Cerebellar nuclear complex (tissue), 1 donor: ENCODE data around the gene LCN6.
"Not testable (repeated sequence)": the region's sequence is repeated elsewhere in the genome, so short reads cannot be mapped to it uniquely, and the experiment has no call there.

Experiments used
- DNase-seq, 2 experiments: peaks; one replicate each; lab custom pipeline; 2025; lab: John Stamatoyannopoulos, UW

LCN6 gene, protein sequence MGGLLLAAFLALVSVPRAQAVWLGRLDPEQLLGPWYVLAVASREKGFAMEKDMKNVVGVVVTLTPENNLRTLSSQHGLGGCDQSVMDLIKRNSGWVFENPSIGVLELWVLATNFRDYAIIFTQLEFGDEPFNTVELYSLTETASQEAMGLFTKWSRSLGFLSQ

DNA sequence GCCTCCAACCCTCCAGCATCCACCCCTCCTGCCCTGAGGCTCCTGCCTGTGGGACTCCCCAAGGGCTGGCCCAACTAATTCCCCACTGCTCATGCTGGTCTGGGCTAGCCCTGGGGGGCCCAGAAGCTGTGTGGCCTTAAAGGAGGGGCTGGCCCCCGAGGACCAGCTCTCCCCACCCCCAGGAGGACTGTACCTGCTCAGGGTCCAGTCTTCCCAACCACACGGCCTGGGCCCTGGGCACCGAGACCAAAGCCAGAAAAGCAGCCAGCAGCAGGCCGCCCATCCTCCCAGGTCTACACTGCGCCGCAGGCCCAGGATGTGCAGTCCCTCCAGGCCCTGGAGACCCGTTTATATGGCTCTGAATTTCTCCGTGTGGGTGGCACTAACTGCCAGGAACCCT, at the start of gene LCN6:
LCN6 (minus strand) TSS at position 325 of the 400 bp plus-strand sequence; CDS start at position 283, 42 bp downstream.
- no peak for DNase-seq

DNA sequence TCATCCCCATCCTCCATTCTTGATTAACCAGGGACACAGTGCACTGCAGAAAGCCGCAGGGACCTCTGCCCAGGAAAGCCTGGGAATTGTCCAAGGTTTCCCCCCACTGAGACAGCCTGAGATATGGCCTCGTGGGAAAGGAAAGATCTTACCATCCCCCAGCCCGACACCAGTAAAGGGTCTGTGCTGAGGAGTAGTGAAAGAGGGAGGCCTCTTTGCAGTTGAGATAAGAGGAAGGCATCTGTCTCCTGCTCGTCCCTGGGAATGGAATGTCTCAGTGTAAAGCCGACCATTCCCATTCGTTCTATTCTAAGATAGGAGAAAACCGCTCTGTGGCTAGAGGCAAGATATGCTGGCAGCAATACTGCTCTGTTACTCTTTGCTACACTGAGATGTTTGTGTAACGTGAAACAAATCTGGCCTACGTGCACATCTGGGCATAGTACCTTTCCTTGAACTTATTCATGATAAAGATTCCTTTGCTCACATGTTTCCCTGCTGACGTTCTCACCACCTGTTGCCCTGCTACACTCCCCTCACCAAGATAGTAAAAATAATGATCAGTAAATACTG, 48.5 kb upstream of the LCN6 start:
- DNase-seq, result not testable (repeated sequence)

DNA sequence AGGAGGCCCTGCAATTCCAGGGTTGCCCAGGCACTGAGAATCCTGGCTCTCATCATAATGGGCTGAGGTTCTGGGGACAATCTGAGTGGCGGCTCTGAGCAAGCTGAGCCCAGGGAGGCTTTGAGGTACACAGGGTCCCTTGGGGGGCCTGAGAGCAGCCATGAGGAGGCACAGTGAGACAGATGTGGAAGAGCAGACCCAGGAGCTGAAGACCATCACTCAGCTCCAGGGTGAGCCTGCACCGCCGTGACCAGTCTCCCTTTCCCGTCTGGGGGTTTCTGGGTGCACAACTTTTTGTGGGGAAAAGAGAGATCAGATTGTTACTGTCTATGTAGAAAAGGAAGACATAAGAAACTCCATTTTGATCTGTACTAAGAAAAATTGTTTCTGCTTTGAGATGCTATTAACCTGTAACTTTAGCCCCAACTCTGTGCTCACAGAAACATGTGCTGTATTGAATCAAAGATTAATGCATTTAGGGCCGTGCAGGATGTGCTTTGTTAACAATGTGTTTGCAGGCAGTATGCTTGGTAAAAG, 48.0 kb upstream of the LCN6 start, which contains the start of gene CCDC183:
CCDC183 (plus strand) TSS at position 101 of the 537 bp plus-strand sequence; CDS start at position 161, 60 bp downstream.
- no peak for DNase-seq

DNA sequence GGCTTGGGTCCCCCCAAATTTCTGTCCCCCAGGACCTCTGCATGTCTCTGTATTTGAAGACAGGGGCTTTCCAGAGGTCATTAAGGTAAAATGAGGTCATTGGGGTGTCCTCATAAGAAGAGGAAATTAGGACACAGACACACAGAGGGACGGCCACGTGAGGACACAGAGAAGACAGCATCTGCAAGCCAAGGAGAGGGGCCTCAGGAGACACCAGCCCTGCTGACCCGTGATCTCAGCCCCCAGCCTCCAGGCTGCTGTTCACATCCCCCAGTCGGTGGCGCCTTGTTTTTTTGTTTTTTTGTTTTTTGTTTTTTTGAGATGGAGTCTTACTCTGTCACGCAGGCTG, 46.6 kb upstream of the LCN6 start:
- no peak for DNase-seq

DNA sequence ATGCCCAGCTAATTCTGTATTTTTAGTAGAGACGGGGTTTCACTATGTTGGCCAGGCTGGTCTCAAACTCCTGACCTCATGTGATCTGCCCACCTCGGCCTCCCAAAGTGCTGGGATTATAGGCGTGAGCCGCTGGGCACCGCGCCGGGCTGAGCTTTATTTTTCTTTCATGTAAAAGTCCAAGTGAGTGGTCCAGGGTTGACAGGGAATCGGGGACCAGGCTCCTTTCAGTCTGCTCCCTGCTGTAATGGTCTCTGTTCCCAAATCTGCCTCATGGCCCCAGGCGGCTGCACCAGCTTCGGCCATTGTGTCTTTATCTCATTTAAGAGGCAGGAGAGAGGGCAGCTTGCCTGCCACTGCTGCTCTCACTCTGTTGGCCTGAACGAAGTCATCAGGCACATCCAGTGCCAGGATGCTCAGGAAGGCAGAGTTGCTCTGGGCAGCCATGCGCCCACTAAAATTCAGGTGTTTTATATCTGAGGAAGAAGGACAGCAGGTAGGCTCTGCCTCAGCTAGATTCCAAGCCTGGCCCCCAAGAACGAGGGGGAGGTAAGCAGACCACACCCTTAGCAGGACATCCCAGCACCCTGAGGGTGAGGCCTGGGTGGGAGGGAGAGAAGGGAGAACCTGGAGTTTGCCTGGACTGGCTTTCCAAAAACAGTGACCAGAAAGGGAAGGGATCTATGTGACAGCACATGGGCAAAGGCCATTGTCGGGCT, 46.1 kb upstream of the LCN6 start:
- no peak for DNase-seq

DNA sequence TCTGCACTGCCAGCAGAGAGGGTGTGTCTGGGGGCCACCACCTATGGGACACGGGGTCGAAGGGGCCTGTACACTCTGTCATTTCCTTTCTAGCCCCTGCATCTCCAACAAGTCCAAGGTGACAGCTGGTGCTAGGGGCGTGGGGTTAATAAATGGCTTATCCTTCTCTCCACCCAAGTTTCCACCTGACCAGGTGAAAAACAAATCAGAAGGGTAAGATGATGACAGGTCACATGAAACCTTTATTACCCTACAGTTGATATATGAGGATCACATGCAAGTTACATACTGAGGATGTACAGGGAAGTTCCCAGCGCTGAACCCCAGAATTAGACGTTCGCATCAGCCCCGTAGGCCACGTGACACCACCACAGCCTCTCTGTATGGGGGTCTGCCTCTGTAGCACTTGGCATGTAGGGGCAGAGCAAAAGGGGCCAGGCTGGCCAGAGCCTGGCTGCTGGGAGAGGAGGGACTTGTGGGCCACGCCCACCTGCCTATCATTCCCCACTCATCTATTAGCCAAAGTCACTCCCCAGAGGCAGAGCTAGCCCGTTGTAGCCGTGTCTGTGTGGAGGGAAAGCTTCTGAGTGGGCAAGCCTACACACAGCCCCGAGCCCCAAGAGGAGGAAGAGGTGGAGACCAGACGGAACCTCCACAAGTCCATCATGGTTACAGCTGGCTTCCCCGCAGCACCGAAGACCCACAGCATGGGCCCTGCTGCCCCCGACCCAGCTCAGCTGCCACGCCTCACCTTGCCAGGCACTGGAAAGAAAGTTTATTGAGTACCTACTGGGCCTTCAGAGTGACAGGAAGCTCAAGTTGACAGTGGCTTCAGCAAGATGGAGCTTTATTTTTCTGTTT, 45.0 kb upstream of the LCN6 start:
- DNase-seq, result no peak

DNA sequence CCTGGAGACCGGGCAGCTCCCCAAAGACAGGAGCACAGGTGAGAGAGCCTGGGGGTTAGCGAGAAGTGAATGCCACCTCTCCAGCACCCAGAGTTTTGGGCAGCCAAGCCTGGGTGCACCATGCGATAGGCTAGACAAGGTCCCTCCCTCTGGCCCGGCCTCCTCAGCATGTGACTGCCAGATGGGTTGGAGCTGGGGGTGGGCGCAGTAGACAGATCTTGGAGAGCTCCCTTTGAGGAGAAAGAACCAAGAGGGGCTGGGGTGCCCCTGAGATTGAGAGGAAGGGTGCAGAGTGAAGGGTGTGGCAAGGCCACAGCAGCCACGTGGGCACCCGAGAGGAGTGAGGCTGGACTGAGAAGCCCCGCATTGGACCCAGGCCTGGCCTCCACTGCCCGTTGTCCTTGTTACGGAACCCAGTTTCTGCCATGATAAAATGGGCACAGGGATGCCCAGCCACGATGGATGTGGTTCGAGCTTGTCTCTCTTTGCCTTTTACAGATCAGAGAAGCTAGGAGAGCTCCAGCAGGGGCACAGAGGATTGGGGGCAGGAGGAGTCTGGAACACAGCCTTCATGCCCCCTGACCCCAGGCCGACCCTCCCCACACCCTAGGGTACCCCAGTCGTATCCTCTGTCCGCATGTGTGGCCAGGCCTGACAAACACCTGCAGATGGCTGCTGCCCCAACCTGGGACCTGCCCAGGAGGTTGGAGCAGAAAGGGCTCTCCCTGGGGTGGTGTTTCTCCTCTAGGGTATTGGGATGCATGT, 44.2 kb upstream of the LCN6 start:
- DNase-seq, result no peak

DNA sequence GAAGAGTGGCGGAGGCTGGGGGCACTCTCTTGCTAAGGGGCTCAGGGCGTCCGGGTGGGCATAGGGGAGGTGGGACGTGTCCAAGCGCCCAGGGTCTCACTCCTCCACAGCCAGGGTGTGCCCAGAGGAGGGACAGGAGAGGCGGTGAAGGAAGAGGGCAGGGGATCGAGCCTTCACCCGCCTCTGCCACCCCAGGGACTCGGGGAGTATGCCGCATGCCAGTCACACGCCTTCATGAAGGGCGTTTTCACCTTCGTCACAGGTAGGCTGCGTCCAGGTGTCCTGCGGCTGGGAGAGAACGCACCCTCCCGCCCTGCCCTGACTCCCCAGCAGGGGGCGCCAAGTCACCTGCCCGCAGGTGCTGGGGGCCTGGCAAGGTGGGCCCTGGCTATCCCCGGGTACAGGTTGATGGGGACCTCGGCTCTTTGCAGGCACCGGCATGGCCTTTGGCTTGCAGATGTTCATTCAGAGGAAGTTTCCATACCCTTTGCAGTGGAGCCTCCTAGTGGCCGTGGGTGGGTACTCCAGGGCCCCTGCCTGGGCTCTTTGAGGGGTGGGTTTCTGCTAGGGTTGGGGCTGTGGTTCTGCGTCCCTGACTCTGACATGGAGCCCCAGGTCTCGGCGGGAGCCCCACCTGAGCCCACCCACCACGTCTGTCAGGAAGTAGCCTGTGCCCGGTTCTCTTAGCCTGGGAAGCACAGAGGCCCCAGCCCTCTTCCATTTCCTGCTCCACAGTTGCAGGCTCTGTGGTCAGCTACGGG, 43.4 kb upstream of the LCN6 start:
- no peak for DNase-seq

DNA sequence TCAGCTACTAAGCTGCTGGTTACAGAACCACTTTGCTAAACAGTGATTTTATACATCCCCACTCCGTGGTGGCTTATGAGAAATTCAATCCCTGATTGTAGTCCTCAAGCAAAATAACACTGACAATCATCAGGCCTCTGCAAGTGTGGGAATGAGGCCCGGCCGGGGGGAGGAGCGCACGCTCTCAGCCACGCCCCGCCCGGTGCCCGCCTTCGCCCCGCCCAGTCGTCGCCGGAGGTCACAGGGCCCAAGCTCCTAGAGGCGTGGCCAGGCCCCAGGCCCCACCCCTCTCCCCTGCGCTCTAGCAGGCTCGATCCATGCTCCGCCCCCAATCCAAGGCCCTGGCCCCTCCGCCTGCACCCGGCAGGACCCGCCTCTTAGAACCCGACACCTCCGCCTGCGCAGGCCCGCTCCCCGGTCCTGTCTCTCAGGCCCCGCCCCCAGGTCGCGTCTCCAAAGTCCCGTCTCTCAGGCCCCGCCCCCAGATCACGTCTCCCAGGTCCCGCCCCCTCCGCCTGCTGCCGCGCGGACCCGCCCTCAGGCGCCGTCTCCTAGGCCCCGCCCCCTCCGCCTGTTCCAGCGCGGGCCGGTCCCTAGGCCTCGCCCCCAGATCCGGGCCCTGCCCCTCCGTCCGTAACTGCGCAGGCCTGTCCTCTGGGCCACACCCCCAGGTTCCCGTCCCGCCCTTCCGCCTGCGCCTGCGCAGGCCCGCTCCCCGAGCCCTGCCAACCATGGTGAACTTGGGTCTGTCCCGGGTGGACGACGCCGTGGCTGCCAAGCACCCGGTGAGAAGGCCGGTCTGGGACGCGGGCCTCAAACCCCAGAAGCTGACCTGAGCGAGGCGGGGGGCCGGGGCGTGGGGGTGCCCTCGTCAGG, 42.6 kb upstream of the LCN6 start, which contains the start of gene TMEM141:
TMEM141 (plus strand) TSS at position 705 of the 876 bp plus-strand sequence; CDS start at position 732, 27 bp downstream.
- peak; percentile 98 to 100 for DNase-seq

DNA sequence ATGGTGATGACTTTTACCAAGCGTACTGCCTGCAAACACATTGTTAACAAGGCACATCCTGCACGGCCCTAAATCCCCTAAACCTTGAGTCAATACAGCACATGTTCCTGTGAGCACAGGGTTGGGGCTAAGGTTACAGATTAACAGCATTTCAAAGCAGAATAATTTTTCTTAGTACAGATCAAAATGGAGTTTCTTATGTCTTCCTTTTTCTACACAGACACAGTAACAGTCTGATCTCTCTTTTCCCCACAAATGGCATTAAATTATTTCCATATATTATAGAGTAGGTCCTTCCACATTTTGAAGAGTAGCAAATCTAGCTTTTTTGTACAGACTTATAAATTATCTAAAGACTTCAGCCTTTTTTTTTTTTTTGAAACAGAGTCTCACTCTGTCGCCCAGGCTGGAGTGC, 41.2 kb upstream of the LCN6 start:
- DNase-seq, result no peak

DNA sequence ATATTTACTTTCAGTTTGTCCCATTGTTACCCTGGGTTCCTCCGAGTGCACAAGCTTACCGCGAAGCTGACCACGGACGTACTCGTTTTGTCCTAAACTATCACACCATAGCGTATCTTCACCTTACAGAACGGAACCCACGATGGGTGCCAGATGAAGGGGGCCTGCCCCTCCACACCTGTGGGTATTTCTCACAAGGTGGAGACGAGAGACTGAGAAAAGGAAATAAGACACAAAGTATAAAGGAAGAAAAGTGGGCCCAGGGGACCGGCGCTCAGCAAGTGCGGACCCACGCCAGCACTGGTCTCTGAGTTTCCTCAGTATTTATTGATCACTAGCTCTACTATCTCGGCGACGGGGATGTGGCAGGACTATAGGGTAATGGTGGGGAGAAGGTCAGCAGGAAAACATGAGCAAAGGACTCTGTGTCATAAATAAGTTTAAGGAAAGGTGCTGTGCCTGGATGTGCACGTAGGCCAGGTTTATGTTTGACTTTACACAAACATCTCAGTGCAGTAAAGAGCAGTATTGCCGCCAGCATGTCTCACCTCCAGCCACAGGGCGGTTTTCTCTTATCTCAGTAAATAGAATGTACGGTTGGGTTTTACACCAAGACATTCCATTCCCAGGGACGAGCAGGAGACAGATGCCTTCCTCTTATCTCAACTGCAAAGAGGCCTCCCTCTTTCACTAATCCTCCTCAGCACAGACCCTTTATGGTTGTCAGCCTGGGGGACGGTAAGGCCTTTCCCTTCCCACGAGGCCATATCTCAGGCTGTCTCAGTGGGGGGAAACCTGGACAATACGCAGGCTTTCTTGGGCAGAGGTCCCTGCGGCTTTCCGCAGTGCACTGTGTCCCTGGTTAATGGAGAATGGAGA, 40.6 kb upstream of the LCN6 start:
- not testable (repeated sequence) for DNase-seq

DNA sequence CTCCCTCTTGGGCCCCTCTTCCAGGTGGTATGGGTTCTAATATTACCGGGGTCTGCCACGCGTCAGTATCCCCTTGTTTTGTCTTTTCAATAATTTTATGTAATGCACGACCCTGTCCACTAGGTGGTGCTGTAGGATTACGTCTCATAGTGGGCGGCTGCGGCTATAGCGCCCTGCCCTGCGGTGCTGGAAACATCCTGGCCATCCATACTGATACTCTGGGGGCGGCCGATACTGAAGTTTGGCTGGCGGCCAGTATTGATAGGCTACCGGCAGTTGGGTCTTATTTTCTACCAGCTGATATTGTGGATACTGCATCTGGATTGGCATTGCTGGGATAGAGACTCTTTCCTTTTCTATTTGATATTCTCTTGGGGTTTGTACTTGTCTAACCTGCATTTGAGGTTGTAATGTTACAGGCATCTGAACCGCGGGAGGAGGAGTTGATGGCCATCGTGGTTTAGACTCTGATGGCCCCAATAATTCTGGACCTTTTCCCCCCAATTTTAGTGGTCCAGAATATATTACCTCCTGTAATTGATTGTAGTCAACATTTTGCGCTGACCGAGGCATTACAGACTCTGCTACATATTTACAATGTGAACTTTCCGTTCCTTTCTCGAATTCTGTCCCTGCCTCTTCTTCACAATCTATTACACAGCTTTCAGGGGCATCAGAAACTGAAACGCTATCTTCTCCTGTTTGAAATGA, 39.5 kb upstream of the LCN6 start:
- DNase-seq, result peak in 1 of 2 experiments; percentile 31

DNA sequence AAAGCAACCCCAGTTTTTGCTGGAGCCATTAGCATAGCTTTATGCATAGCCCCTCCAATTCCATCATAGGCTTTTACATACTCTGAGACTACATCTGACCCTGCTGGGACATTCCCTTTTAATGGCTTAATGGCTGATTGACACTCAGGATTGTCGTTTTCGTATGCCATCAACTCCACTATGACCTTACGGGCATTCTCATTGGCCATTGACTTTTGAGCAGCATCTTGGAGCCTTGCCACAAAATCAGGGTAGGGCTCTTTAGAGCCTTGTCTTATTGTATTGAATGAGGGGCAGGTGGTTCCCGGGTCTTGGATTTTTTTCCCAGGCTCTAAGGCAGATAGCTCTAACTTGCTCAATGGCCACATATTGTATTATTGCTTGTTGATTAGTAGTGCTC, 38.7 kb upstream of the LCN6 start:
- DNase-seq, result not testable (repeated sequence)

DNA sequence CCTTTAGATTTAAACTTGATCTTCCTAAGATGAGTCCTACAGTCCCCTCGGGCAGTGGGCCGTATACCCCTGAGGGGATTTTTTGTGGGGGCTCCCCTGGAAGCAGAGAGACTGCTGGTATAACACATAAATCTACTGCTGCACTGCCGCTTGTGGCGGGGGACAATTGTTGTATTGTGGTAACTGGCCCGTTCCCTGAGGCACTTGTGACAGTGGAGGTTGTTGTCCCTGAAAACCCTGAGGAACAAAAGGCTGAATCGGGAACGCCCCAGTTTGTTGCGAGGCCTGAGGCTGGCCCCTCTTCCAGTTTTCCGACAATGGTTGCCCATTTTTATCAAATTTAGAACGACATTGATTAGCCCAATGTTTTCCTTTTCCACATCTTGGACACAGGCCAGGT, 38.1 kb upstream of the LCN6 start:
- DNase-seq, result no peak

DNA sequence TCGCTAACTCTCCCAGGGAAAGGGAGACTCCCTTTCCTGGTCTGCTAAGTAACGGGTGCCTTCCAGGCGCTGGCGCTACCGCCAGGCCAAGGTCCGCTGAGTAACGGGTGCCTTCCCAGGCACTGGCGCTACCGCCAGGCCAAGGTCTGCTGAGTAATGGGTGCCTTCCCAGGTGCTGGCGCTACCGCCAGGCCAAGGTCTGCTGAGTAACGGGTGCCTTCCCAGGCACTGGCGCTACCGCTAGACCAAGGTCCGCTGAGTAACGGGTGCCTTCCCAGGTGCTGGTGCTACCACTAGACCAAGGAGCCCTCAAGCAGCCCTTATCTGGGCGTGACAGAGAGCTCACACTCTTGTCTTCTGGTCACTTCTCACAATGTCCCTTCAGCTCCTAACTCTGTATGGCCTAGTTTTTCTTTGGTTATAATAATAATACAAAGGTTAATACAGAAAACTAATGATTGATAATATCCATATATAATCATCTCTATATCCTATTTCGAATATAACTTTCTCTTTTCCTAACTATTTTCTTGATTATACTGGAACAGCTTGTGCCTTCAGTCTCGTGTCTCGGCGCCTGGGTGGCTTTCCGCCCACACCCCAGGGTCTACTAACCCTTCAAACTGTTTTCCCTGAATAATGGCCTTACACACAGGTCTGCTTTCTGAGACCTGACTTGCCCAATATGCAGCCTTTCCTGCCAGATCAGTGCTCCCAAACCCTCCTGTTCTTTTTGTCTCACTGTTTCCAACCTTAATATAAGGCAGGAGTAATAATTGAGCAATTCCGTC, 37.4 kb upstream of the LCN6 start:
- not testable (repeated sequence) for DNase-seq

DNA sequence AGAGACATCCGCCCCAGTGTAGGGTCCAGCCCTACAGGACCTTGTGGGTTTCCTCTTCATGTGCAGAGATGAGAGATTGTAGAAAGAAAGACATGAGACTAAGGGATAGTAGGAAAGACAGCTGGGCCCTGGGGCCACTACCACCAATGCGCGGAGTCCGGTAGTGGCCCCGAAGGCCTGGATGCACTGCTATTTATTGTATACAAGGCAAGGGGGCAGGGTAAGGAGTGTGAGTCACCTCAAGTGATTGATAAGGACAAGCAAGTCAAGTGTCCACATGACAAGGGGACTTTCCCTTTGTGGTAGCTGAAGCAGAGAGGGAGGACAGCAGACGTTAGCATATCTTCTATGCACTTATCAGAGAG, 36.7 kb upstream of the LCN6 start:
- DNase-seq, result no peak
